Stomach (tissue), 9 donors: ENCODE results near the gene PLD4. TPM values are rescaled to one million over a fixed set of nuclear protein-coding genes. Genes with fewer than 3 reads are reported as not detected.

Experiments
- DNase-seq, 2 donors: peaks; one replicate each; pipeline versions ENCODE4 v3.0.0 to v3.0.0-alpha.2; 2013 to 2019
- H3K27ac ChIP-seq, 5 donors: fragments of 200-600 bp in 4 of 5; sonication (generic) in 4 of 5; one replicate each; pipeline ENCODE4 v1.5.1; 2013 to 2019; ENCODE audit warnings: mild to moderate bottlenecking in 1 of 5, moderate library complexity in 1 of 5
- H3K27me3 ChIP-seq, 3 donors: fragments of 200-600 bp; sonication (generic); one replicate each; pipeline ENCODE4 v1.5.1; 2017 to 2019; ENCODE audit warnings: mixed run types in 1 of 3
- H3K36me3 ChIP-seq, 4 donors: fragments of 200-600 bp; sonication (generic); 1 replicate in 3 of 4; 2 replicates in 1 of 4; pipeline ENCODE4 v1.5.1; 2016 to 2019
- H3K4me1 ChIP-seq, 4 donors: fragments of 200-600 bp; sonication (generic); one replicate each; pipeline ENCODE4 v1.5.1; 2016 to 2019
- H3K4me3 ChIP-seq, 4 donors: fragments of 200-600 bp; sonication (generic) in 3 of 4; one replicate each; pipeline ENCODE4 v1.5.1; 2016 to 2019; ENCODE audit warnings: mild to moderate bottlenecking in 1 of 4
- H3K9me3 ChIP-seq, 4 donors: fragments of 200-600 bp; sonication (generic); one replicate each; pipeline ENCODE4 v1.5.1; 2016 to 2019
- EP300 ChIP-seq: sonication (generic); formaldehyde crosslinking; IDR thresholded peaks from one replicate; pipeline ENCODE4 v1.6.1; 2017; ENCODE audit warnings: antibody characterized with exemption
- POLR2A ChIP-seq, 4 donors: fragments of 450-650 bp; IDR thresholded peaks; one replicate each; pipeline ENCODE4 v1.6.1; 2016; ENCODE audit warnings: antibody characterized with exemption in 4 of 4, control low read depth in 2 of 4, mild to moderate bottlenecking in 1 of 4, moderate library complexity in 1 of 4
- POLR2AphosphoS5 ChIP-seq, 3 donors: sonication (generic); formaldehyde crosslinking; IDR thresholded peaks; one replicate each; pipeline ENCODE4 v1.6.1; 2016; ENCODE audit warnings: antibody characterized with exemption in 3 of 3
- WGBS, 5 donors: extraction: QIAGEN DNeasy Blood & Tissue Kit in 3 of 5; methylation state at CpG; one replicate each; pipeline versions ENCODE4 v1.1.5 to v1.1.7; 2013 to 2018; 5-methylcytosine and 5-hydroxymethylcytosine counted together
- intact Hi-C: fragments of 100-400 bp; cut with DNase I; formaldehyde crosslinking; loops from one replicate; pipeline ENCODE4 v1.15.1; 2023; ENCODE audit warnings: low total_unique reads
- polyA plus RNA-seq, 3 donors: library from polyadenylated mRNA; stranded (reverse); fragments of 200-250 nt; gene quantifications; one replicate each; pipeline ENCODE4 v1.2.3, GENCODE V29; 2013
- total RNA-seq, 5 donors: library from RNA; depleted of rRNA; stranded (reverse); fragments of >200 nt; gene quantifications; one replicate each; pipeline versions ENCODE4 v1.1.0 to v1.2.3, GENCODE V29; 2014 to 2016
- TF ChIP-seq, protein P1 (sequence below), 7 experiments: fragments of 450-650 bp in 4 of 7; fragments of 200-600 bp in 3 of 7; sonication (generic) in 3 of 7; IDR thresholded peaks; one replicate each; pipeline ENCODE4 v1.5.1; 2016 to 2019; ENCODE audit warnings: antibody characterized with exemption in 7 of 7, control low read depth in 2 of 7, mild to moderate bottlenecking in 1 of 7
- donor health status: healthy with polysubstance abuse.
- donor health status: Bipolar disorder and iron deficiency.
- donor health status: healthy.

The PLD4 gene
- total and polyA plus RNA-seq, 8 donors, result 0.14 to 2.6 (median 1.2) TPM; not detected in 4

DNA sequence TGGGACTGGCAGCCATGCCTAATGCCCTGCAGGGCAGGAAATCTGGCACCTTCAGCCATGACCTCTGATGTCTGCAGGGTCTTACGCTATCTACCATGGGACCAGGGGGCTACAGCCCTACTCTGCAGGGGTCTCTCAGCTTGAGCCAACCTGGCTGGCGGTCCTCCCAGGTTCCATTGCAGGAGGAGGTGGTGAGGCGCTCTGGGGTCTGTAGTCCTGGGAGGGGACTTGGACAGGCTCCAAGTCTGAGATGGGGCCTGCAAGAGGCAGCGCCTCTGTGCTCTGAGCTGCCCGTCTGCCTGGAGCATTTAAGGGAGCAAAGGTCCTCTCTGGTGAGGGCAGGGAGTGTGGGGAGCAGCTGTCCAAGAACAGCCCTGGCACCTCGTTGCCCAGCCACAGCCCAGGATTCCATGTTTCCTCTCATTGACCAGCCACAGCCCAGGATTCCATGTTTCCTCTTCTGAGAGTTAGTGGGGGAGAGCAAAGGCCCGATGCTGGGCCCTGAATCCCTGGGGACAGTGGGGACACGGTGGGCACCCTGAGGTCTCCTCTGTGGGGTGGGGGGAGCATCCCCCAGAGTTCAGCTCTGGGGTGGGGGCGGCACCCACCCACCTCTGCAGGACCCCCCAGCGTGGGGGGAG is 655 bp downstream of the PLD4 start:
- H3K27ac ChIP-seq, result no peak overlapping the region
- no peaks in the 10 kb centered on the region for H3K36me3 ChIP-seq
- intact Hi-C loops, result no loop called here
- H3K4me1 ChIP-seq, result peaks cover 0 to 10% (median 0%) of the 10 kb centered on the region in 4 donors
- peaks cover 0 to 24% (median 0%) of the 10 kb centered on the region in 3 donors for H3K27me3 ChIP-seq
- H3K4me3 ChIP-seq, result no peak overlapping the region
- no peak for DNase-seq
- 65 to 100% (median 75%) methylated on average over 1 to 10 of the region's 10 CpGs for WGBS, 5 donors
- TF ChIP-seq, protein P1, sequence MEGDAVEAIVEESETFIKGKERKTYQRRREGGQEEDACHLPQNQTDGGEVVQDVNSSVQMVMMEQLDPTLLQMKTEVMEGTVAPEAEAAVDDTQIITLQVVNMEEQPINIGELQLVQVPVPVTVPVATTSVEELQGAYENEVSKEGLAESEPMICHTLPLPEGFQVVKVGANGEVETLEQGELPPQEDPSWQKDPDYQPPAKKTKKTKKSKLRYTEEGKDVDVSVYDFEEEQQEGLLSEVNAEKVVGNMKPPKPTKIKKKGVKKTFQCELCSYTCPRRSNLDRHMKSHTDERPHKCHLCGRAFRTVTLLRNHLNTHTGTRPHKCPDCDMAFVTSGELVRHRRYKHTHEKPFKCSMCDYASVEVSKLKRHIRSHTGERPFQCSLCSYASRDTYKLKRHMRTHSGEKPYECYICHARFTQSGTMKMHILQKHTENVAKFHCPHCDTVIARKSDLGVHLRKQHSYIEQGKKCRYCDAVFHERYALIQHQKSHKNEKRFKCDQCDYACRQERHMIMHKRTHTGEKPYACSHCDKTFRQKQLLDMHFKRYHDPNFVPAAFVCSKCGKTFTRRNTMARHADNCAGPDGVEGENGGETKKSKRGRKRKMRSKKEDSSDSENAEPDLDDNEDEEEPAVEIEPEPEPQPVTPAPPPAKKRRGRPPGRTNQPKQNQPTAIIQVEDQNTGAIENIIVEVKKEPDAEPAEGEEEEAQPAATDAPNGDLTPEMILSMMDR (IDR thresholded peaks at IDR 0.05), result no peak
- no peak for TF ChIP-seq POLR2A (IDR thresholded peaks at IDR 0.05)
- TF ChIP-seq POLR2AphosphoS5 (IDR thresholded peaks at IDR 0.05), result no peak
- TF ChIP-seq EP300, result no peak
- H3K9me3 ChIP-seq, result peaks cover 0 to 7% (median 7%) of the 10 kb centered on the region in 4 donors

DNA sequence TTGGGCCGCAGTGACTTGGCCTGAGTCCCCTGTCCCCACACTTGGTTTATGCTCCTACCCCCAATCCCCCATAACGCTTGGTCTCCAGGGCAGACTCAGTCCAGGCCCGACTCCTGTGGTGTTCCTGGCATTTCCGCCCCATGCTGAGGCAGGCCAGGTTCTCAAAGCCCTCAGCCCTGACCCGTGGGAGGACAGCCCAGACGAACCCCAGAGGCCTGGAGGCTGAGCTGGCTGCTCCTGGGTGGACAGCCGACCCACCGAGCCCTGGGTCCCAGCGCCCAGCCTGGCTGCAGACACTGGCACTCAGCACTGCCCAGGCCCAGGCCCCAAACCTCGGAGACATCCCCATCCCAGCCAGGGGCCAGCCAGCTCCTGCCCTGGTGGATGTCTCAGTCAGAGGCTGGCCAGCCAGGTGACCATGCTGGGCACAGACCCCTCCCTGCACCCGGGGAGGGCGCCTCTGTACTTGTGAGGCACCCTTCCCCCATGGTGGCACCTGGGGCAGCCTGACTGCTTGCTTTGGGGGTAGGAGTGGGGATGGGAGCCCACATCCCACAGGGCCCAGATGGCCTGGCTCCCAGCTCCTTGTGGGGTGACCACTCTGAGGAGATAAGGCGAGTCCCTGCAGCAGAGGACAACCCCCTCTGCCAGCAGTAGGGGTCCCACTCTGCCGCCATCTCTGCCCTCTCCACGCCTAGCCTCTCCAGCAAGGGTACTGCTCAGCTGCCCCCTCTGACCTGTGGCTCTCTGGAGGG is 1.4 kb downstream of the PLD4 start:
- Histone ChIP-seq H3K4me3 (no peak overlapping the region), H3K36me3 (no peaks in the 10 kb centered on the region), H3K27me3 (peaks cover 0 to 24% (median 0%) of the 10 kb centered on the region in 3 donors), H3K27ac (no peak overlapping the region), H3K4me1 (peaks cover 0 to 10% (median 0%) of the 10 kb centered on the region in 4 donors), H3K9me3 (peaks cover 0 to 7% (median 7%) of the 10 kb centered on the region in 4 donors)
- TF ChIP-seq, protein P1 (IDR thresholded peaks at IDR 0.05), result no peak
- TF ChIP-seq POLR2AphosphoS5 (IDR thresholded peaks at IDR 0.05), result no peak
- 67 to 83% (median 78%) methylated on average over 3 to 15 of the region's 15 CpGs for WGBS, 5 donors
- no peak for DNase-seq
- intact Hi-C loops, result no loop called here

DNA sequence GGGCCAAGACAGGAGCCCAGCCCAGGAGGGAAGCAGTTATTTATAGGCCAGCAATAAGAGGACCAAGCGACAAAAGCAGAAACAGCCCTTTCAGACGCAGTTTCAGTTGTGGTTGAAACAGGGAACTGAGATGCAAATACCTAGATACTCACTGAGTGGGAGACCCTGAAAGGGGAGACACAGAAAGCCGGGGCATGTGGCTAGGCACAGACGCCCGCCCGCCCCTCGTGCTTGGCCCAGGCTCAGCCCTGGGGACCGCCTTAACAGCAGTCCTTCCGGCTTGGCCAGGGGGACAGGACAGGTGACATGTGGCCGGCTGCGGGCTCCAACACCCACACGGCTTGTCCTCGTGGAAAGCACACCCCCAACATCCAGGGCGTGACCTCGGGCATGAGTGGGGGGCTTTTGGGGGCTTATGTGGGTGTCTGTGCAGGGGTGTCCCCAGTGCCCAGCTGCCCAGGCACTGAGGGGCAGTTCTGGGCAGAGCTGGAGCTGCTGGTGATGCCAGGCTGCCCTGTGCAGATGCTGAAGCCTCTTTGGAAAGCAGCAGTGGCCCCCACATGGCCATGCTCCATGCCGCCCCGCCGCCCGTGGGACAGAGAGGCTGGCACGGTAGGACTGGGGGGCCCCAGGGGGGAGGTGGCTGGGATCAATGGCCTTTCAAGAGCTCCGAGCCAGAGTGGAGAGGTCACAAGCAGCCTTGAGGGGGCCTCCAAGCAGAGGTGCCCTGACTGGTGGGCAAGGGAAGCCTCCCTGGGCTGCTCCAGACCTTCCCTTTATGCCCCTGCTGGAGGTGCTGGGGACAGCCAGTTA is 2.1 kb downstream of the PLD4 start:
- Histone ChIP-seq H3K27me3 (peaks cover 0 to 27% (median 0%) of the 10 kb centered on the region in 3 donors), H3K36me3 (no peaks in the 10 kb centered on the region), H3K4me3 (no peak overlapping the region), H3K27ac (no peak overlapping the region), H3K4me1 (peaks cover under 1 to 13% (median 3%) of the 10 kb centered on the region in 4 donors), H3K9me3 (peaks cover 0 to 7% (median 7%) of the 10 kb centered on the region in 4 donors)
- WGBS, 5 donors, result 58 to 74% (median 72%) methylated on average over 9 to 21 of the region's 21 CpGs
- intact Hi-C loops, result no loop called here
- no peak for TF ChIP-seq POLR2A (IDR thresholded peaks at IDR 0.05)
- DNase-seq, result peak in 1 of 2 donors; percentile 35

DNA sequence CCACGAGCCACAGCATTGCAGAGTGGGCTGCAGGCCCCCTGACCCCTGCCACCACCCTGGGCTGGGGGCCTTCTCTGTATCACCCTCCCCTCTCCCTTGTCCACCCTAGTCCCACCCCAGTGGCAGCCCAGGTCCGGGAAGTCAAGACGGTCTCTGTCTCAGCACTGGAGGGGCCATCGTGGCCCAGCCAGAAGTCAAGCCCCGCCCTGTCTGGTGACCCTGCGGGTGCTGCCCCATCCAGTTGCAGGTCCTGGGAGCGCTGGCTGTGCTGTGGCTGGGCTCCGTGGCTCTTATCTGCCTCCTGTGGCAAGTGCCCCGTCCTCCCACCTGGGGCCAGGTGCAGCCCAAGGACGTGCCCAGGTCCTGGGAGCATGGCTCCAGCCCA is 2.7 kb downstream of the PLD4 start:
- peak in 1 of 2 donors; percentile 40 for DNase-seq
- 18 to 59% (median 40%) methylated on average over 6 to 10 of the region's 10 CpGs for WGBS, 5 donors
- TF ChIP-seq EP300, result no peak
- no peak for TF ChIP-seq POLR2A (IDR thresholded peaks at IDR 0.05)
- Histone ChIP-seq H3K4me3 (no peak overlapping the region), H3K4me1 (peaks cover 6 to 19% (median 9%) of the 10 kb centered on the region in 4 donors), H3K27me3 (peaks cover 0 to 33% (median 2%) of the 10 kb centered on the region in 3 donors), H3K27ac (no peak overlapping the region), H3K36me3 (no peaks in the 10 kb centered on the region), H3K9me3 (peaks cover 0 to 7% (median 7%) of the 10 kb centered on the region in 4 donors)
- intact Hi-C loops, result no loop called here

DNA sequence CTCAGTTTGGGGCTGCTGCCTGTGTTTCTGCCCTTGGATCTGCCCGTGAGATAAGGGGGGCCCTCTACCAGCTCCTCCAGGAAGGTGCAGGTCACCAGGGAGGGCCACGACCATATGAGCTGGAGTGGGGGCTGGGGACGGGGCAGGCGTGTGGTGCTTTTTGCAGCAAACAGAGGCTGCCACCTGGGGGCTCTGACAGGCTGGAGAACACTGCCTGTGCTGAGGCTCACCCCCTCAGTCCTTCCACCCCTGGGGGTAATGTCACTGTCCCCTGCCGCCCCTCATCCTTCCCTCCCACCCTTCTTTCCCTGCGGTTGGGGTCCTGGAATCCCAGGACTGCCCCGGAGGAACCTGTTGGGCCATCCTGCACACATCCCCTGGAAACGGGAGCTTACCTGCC is 3.2 kb downstream of the PLD4 start:
- WGBS, 5 donors, result 45 to 50% (median 47%) methylated on average over 5 to 8 of the region's 8 CpGs
- H3K4me3 ChIP-seq, result no peak overlapping the region
- peaks cover 11 to 24% (median 14%) of the 10 kb centered on the region in 4 donors for H3K4me1 ChIP-seq
- peaks cover 0 to 7% (median 7%) of the 10 kb centered on the region in 4 donors for H3K9me3 ChIP-seq
- DNase-seq, result no peak
- TF ChIP-seq, protein P1 (IDR thresholded peaks at IDR 0.05), result no peak
- TF ChIP-seq POLR2AphosphoS5 (IDR thresholded peaks at IDR 0.05) (no peak), POLR2A (IDR thresholded peaks at IDR 0.05) (no peak), EP300 (no peak)
- no peak overlapping the region for H3K27ac ChIP-seq
- intact Hi-C loops, result no loop called here
- H3K36me3 ChIP-seq, result no peaks in the 10 kb centered on the region
- H3K27me3 ChIP-seq, result peaks cover 0 to 38% (median 6%) of the 10 kb centered on the region in 3 donors
